ENCODE measurements around the gene GPC3. TPM values are rescaled to one million over a fixed set of nuclear protein-coding genes. Genes with fewer than 3 reads are reported as not detected.

Gene GPC3
- total RNA-seq, 2 experiments from 2014 or later, result 0.31 to 0.71 TPM

GRCh38 chrX:133511041-133511440 is 474.4 kb downstream of the GPC3 start:
- ATAC-seq (no peak), DNase-seq (no peak)
- no peak overlapping the region for H3K4me3 Mint-ChIP-seq
- CTCF ChIA-PET, result no interaction called here
- no peak overlapping the region for H3K27ac Mint-ChIP-seq
- POLR2A ChIA-PET, result no interaction called here
- H3K4me1 Mint-ChIP-seq (ENCODE audit: low read depth), result no peaks in the 10 kb centered on the region
- no peaks in the 10 kb centered on the region for H3K36me3 Mint-ChIP-seq (ENCODE audit: low read depth)
- H3K9me3 Mint-ChIP-seq (ENCODE audit: insufficient read depth), result no peaks in the 10 kb centered on the region
- H3K27me3 Mint-ChIP-seq (ENCODE audit: low read depth), result no peaks in the 10 kb centered on the region

DNA sequence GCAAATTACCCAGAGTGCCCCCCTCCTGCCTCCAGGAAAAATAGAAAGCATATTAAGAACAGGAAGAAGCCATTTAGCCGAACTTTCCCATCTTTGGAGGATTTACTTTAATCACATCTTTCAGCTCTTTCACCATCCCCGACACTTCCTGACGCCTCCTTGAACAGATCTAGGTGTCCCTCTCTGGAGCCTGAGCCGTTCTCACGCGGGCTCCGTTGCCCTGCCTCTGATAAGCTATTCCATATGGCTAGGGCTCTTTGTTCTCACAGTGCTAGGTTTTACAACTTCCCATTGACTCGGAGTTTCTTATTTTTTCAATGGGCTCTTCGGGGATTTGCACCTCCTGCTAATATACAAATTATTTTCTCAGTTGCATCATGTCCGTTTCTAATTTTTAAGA is 488.0 kb downstream of the GPC3 start:
- Mint-ChIP-seq H3K9me3 (ENCODE audit: insufficient read depth) (no peaks in the 10 kb centered on the region), H3K4me3 (no peak overlapping the region), H3K27me3 (ENCODE audit: low read depth) (no peaks in the 10 kb centered on the region), H3K4me1 (ENCODE audit: low read depth) (no peaks in the 10 kb centered on the region), H3K27ac (no peak overlapping the region), H3K36me3 (ENCODE audit: low read depth) (no peaks in the 10 kb centered on the region)
- ChIA-PET CTCF (no interaction called here), POLR2A (no interaction called here)
- DNase-seq, result no peak
- ATAC-seq, result no peak

- Mint-ChIP-seq H3K27ac (no peak overlapping the region), H3K9me3 (ENCODE audit: insufficient read depth) (no peaks in the 10 kb centered on the region), H3K36me3 (ENCODE audit: low read depth) (no peaks in the 10 kb centered on the region), H3K4me1 (ENCODE audit: low read depth) (no peaks in the 10 kb centered on the region), H3K27me3 (ENCODE audit: low read depth) (no peaks in the 10 kb centered on the region), H3K4me3 (no peak overlapping the region)
- CTCF ChIA-PET, result no interaction called here
- DNase-seq (no peak), ATAC-seq (no peak)
- POLR2A ChIA-PET, result no interaction called here
Measured at GRCh38 chrX:133495464-133496391, 489.7 kb downstream of the GPC3 start.

- ATAC-seq, result no peak
- H3K9me3 Mint-ChIP-seq (ENCODE audit: insufficient read depth), result no peaks in the 10 kb centered on the region
- H3K27me3 Mint-ChIP-seq (ENCODE audit: low read depth), result no peaks in the 10 kb centered on the region
- no peak for DNase-seq
- no peaks in the 10 kb centered on the region for H3K36me3 Mint-ChIP-seq (ENCODE audit: low read depth)
- H3K27ac Mint-ChIP-seq, result no peak overlapping the region
- CTCF ChIA-PET, result no interaction called here
- no peak overlapping the region for H3K4me3 Mint-ChIP-seq
- no peaks in the 10 kb centered on the region for H3K4me1 Mint-ChIP-seq (ENCODE audit: low read depth)
- POLR2A ChIA-PET, result no interaction called here
Measured at GRCh38 chrX:133493366-133493765, 492.0 kb downstream of the GPC3 start.

DNA sequence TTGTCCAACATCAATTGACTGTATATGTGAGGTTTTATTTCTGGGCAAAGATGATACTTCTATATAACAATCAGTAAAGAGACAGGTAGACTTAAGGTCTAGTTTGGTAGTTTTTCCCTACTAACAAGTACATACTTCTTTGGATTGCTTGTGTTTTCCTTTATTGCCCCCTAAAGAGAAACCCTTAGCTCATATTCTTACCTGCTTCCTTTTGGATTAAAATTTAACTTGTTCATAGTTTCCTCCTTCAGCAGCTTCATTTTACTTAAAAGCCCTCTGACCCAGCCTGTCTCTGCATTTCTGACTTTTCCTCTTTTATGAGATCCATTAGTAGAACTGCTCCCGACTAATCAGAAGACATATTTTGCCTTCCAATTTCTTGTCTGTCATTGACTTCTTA is 494.4 kb downstream of the GPC3 start:
- no peak for DNase-seq
- no peaks in the 10 kb centered on the region for H3K36me3 Mint-ChIP-seq (ENCODE audit: low read depth)
- no peak for ATAC-seq
- no peaks in the 10 kb centered on the region for H3K4me1 Mint-ChIP-seq (ENCODE audit: low read depth)
- no peak overlapping the region for H3K4me3 Mint-ChIP-seq
- H3K27ac Mint-ChIP-seq, result no peak overlapping the region
- ChIA-PET CTCF (no interaction called here), POLR2A (no interaction called here)
- H3K9me3 Mint-ChIP-seq (ENCODE audit: insufficient read depth), result no peaks in the 10 kb centered on the region
- no peaks in the 10 kb centered on the region for H3K27me3 Mint-ChIP-seq (ENCODE audit: low read depth)

Data from activated CD8-positive, alpha-beta T cell treated with anti-CD3 and anti-CD28 coated beads, Interleukin-2, amount 10 ng/mL, durations not matched to agents 7 days and 5 days (primary cell).